GM12891 (cell line): ENCODE measurements around the gene DENND5A.

Source experiments
- POLR2A ChIP-seq: IDR thresholded peaks from 2 replicates; pipeline ENCODE4 v1.6.1; 2011; ENCODE audit warnings: low read depth, low read length, control low read depth
- POLR2AphosphoS5 ChIP-seq: IDR thresholded peaks from 2 replicates; pipeline ENCODE4 v1.6.1; 2011; ENCODE audit warnings: low read depth, low read length, control low read depth
- SPI1 ChIP-seq: IDR thresholded peaks from 2 replicates; pipeline ENCODE4 v1.6.1; 2011; ENCODE audit warnings: low read depth, low read length, control low read depth
- TAF1 ChIP-seq: IDR thresholded peaks from 2 replicates; pipeline ENCODE4 v1.6.1; 2011; ENCODE audit warnings: low read depth, low read length, control low read depth

DNA sequence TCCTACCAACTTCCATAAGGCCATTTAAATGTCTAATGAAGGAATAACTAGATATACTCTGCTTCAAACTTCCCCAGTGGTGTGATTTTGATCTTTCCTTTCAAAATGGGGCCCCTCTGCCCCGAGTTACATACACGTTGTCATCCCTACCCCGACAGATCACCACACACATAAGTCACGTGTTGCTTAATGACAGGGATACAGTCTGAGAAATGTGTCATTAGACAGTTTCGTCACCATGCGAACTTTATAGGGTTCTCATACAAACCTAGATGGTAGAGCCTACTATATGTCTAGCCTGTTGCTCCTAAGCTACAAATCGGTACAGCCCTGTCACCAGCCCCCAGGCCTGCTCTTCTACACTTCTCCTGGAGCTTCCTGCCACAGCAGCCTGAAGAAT is 124.0 kb downstream of the DENND5A start:
- TF ChIP-seq POLR2A (no peak), TAF1 (no peak), POLR2AphosphoS5 (no peak), SPI1 (no peak)
